GM19468 (cell line): ENCODE results near the gene FTO.

Experiments used
- ATAC-seq: cut with Tn5 transposase; IDR thresholded peaks from one replicate; pipeline ENCODE4 v1.9.1; 2021; ENCODE audit warnings: mild to moderate bottlenecking, moderate library complexity, moderate number of reproducible peaks; ENCODE audit not compliant: unreplicated experiment; ENCODE audit errors: extremely low read depth

FTO gene

DNA sequence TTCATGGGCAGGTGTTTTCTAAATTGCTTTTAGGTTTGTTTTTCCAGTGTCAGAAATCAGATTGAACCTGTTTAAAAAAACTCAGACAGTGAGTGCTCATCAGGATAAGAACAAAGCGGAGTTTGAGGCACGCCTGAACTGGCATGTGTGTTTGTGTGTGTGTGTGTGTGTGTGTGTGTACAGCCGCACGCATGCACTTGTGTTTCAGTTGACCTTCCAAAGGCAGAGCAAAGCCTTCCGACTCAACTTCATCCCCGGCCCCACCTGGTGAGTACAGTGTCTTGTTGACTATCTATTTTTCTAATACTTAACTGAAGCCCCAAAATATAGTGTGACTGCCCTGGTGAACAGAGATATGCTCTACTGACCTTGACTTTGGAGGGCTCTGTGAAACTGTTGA, 357.5 kb downstream of the FTO start:
- ATAC-seq, result no peak

GRCh38 chr16:54062361-54063278, 358.7 kb downstream of the FTO start:
- ATAC-seq, result no peak

DNA sequence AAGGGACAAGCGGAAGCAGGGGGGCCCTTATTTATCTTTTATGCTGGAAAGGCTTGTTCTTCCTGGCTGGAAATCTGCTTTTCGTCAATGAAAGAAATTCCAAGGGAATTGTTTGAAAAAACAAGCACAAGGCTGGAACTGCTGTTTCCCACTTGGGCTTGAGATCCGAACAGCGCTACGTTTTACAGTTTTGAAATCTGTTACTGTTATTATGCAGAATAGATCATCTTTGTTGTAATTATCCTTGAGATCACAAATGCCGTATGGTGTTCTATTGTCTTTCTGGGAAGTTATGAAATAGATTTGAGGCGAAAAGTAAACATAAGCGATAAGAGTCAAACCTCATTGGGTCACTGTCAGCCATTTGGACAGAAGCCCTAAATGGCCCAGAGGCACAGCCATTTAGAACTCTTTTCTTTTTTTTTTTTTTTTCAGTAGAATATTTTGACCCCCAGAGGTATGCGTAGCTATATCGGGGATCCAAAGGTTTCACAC, 359.4 kb downstream of the FTO start:
- no peak for ATAC-seq

DNA sequence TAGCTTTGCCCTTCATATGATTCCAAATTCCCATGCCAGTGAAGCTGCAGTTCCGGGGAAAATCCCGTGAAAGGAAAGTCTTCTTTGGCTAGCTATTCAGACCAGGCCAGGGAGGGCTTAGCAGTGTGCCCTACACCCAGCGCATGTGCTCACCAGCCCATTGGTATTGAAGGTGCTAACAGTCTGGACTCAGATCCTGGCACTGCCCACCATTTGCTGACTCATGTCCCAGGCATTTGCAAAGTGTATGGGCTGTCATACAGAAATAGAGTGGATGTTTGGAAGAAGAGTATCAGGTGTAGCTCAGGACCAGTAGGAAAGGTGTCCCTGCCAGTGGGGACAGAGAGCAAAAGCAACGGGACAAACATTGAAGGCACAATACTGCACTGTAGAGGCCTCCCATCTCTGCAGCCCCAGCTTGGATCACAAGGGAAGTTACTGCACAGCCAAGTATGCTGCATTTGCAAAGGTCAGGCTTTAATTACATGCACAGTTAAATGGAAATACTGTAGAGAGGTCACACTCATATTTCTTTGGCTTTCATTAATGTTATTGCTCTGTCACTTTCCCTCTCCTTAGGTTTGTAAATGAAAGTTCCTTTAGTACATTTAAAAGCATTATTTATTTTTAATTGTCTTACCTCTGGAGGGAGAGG, 362.6 kb downstream of the FTO start:
- ATAC-seq, result no peak

DNA sequence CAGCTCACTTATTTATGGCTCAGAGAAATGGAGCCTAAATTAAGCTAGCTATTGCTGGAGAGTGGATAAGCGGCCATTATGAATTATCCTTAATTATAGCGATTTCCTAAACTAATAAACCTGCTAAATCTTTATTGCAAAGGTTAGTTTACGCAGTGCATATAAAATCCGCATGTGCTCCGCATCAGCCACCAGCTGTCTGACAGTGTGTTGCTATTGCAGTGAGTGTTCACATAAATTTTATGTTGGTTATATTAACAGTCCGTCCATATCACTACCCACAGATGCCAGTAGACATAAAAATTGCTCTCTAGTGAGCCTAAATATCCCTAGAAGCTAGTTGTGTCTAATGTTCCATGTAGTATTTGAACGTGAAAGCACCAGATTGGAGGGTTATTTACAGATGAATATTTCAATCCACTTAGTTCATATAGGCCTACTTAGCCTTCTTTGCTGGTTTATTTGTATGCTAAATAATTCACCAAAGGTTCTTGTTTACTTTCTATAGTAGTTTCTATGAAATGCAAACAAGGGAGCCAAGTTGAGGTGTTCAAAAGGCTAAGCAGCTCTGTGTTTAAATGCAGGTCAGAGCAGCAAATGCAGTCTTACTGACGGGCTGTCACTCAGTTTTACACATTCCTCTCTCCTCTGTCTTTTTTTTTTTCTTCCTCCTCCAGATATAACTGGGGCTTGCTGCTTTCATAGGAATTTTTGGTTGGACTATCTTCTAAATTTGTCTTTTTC, 363.5 kb downstream of the FTO start:
- ATAC-seq, result no peak

DNA sequence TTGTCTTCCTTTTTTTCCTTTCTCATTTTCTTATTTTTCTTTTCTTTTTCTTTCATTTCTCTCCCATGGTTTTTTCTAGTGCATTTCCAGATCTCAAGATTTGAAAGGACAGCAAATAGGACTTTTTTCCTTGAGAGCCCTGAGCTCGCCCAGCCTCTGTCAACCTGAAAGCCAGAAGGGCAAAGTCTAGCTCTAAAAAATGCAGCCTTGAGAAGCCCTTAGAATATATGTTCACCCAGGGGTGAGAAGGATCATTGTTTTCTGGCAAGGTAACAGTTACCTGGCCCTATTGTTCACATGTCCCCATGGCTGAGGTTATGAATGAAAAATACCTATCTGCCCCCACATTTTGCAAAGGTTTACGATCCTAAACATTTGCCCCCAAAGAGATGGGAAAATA, 364.3 kb downstream of the FTO start:
- no peak for ATAC-seq

DNA sequence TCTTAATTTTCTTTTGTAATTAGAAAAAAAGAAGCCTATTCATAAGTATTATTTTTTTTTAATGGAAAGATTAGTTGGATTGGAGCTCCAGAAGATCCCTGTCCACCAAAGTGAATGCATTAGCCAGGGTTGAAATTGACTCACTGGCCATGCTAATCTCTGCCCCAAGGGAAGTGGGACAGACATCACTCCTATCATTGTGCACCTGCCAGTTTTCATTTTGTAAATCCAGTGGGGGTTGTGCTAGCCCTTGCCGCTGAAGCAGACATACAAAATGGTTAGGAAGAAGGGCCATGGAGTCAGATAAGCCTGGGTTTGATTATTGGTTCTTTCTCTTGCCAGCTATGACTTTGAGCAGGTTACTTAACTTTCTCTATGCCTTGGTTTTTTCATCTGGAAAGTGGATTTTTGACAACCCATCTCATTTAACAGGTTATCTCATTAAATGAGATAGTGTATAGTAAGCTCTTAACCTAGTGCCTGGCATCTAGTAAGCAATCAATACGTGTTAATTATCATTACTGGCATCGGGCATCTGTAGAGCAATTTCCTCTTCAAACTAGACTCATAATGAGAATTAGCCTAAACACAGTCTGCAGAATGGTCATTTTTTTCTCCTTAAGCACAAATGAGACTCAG, 365.8 kb downstream of the FTO start:
- no peak for ATAC-seq

DNA sequence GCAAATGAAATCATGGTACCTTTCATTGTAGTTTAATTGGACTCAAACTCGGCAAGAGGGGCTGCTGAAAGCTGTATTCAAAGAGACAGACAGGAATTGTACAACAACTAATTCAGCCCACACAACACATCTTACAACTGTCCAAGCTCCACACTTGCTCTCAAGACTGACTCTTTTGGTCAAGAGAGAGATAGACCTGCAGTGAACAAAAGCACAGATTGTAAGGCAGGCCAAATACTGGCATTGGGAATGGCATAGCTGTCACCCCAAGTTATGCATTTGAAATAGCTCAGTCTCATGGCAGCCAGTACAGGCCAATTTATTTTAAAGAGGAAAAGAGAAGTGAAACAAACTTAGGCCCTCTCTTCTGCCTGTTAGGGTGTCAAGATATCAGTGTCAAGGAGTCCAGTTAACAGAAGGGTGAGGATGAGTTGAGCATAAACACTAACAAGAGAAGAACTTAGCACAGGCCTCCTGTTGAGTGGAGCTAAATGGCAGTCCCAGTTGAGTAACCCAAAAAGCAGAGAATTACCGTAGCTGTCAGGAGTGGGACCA, 366.9 kb downstream of the FTO start:
- ATAC-seq, result no peak

- ATAC-seq, result no peak
Measured at GRCh38 chr16:54071514-54071913, 367.6 kb downstream of the FTO start.

- ATAC-seq, result no peak
Measured at GRCh38 chr16:54072237-54072636, 368.3 kb downstream of the FTO start.

GRCh38 chr16:54073356-54073755, 369.4 kb downstream of the FTO start:
- ATAC-seq, result no peak

GRCh38 chr16:54075446-54075845, 371.5 kb downstream of the FTO start:
- no peak for ATAC-seq

- ATAC-seq, result no peak
Measured at GRCh38 chr16:54076006-54076504, 372.1 kb downstream of the FTO start.

GRCh38 chr16:54077050-54077821, 373.3 kb downstream of the FTO start:
- ATAC-seq, result no peak

- ATAC-seq, result no peak
Measured at GRCh38 chr16:54080524-54081008, 376.6 kb downstream of the FTO start.

GRCh38 chr16:54086791-54087190, 382.8 kb downstream of the FTO start:
- no peak for ATAC-seq

GRCh38 chr16:54090602-54091001, 386.6 kb downstream of the FTO start:
- no peak for ATAC-seq

DNA sequence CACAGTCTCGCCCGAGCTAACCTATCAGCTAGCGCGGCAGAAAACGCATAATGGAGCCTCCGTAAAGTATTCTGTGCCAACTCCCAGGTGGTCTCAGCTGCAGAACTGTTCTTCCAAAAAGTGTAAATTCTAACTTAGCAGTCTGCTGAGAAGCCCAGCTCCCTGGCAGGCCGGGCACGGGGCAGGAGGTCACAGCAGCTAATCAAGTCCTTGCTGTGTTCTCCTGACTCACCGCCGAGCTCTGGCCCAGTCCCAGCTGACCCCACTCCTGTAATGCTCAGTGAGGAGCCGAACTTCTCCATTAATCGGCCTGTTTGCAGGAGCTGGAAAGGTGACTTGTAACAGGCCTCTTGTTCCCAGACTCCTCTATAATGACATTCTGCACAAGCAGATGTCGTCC, 389.3 kb downstream of the FTO start:
- ATAC-seq, result no peak

DNA sequence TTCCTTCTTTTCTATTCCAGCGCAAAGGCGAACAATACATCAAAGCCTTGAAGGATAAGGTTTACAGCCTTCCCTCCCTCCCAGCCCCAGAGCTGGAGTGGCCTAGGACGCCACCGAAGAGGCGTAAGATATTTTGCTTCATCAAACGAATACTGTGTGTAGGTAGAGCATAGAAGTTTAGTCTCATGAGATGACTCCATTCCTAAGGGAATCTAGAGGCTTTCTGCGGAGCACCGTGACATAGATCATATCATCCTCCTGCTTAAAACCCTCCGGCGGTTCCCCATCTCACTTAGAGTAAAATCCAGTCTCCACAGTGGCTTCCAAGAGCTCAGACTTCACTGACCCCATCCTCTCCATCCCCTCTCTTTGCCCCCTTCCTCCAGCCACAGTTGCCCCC, 390.7 kb downstream of the FTO start:
- ATAC-seq, result no peak
